Effector memory CD8-positive, alpha-beta T cell (primary cell): ENCODE results near the gene VPS37B.

Experiments
- ATAC-seq: fragments of 150-1000 bp; cut with Tn5 transposase; replicated peaks from 2 replicates; pipeline ENCODE4 v1.10.0; 2021; ENCODE audit warnings: mild to moderate bottlenecking, moderate library complexity
- DNase-seq, 3 experiments: peaks; one replicate each; pipeline ENCODE4 v3.0.0; 2021
- H3K27ac Mint-ChIP-seq, 2 donors: one replicate each; pipeline ENCODE4 v1.8.0; 2022; ENCODE audit warnings: mild to moderate bottlenecking in 2 of 2, mixed read lengths in 2 of 2, moderate library complexity in 2 of 2
- H3K27me3 Mint-ChIP-seq, 2 donors: one replicate each; pipeline ENCODE4 v1.8.0; 2022; ENCODE audit warnings: mixed read lengths in 2 of 2
- H3K36me3 Mint-ChIP-seq: one replicate; pipeline ENCODE4 v1.8.0; 2022; ENCODE audit warnings: mild to moderate bottlenecking, moderate library complexity, mixed read lengths; ENCODE audit not compliant: insufficient read depth
- H3K4me1 Mint-ChIP-seq, 2 donors: one replicate each; pipeline ENCODE4 v1.8.0; 2022; ENCODE audit warnings: low read depth in 2 of 2, mixed read lengths in 2 of 2
- H3K4me3 Mint-ChIP-seq, 2 donors: one replicate each; pipeline ENCODE4 v1.8.0; 2022; ENCODE audit warnings: mild to moderate bottlenecking in 2 of 2, mixed read lengths in 2 of 2, moderate library complexity in 2 of 2
- H3K9me3 Mint-ChIP-seq, 2 donors: one replicate each; pipeline ENCODE4 v1.8.0; 2022; ENCODE audit warnings: mixed read lengths in 2 of 2

Gene VPS37B

DNA sequence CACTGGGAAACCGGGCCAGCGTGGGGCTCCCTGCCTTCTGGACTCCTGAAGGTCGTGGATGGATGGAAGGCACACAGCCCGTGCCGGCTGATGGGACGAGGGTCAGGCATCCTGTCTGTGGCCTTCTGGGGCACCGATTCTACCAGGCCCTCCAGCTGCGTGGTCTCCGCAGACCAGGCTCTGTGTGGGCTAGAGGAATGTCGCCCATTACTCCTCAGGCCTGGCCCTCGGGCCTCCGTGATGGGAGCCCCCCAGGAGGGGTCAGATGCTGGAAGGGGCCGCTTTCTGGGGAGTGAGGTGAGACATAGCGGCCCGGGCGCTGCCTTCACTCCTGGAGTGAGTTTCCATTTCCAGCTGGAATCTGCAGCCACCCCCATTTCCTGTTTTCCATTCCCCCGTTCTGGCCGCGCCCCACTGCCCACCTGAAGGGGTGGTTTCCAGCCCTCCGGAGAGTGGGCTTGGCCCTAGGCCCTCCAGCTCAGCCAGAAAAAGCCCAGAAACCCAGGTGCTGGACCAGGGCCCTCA lies 33.8 kb downstream of the VPS37B start:
- ATAC-seq (no peak), DNase-seq (no peak)
- Mint-ChIP-seq H3K27me3 (no peaks in the 10 kb centered on the region), H3K4me3 (no peak overlapping the region), H3K9me3 (no peaks in the 10 kb centered on the region), H3K27ac (peak overlapping the region; percentile 25 to 69), H3K36me3 (peaks cover 71% of the 10 kb centered on the region), H3K4me1 (peaks cover 0 to 10% of the 10 kb centered on the region in 2 donors)

DNA sequence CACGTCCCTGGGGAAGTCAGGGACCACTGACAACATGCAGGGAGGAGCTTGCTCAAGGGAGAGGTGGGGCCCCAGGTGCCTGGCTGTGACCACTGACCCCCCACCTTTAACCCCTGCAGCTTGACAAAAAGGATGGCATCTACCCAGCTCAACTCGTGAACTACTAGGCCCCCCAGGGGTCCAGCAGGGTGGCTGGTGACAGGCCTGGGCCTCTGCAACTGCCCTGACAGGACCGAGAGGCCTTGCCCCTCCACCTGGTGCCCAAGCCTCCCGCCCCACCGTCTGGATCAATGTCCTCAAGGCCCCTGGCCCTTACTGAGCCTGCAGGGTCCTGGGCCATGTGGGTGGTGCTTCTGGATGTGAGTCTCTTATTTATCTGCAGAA lies 34.3 kb downstream of the VPS37B start:
- DNase-seq (no peak), ATAC-seq (no peak)
- H3K9me3 Mint-ChIP-seq = no peaks in the 10 kb centered on the region
- H3K36me3 Mint-ChIP-seq = peaks cover 69% of the 10 kb centered on the region
- peak overlapping the region; percentile 25 to 84 for H3K27ac Mint-ChIP-seq
- H3K4me1 Mint-ChIP-seq = peaks cover 0 to 10% of the 10 kb centered on the region in 2 donors
- H3K4me3 Mint-ChIP-seq = no peak overlapping the region
- no peaks in the 10 kb centered on the region for H3K27me3 Mint-ChIP-seq

DNA sequence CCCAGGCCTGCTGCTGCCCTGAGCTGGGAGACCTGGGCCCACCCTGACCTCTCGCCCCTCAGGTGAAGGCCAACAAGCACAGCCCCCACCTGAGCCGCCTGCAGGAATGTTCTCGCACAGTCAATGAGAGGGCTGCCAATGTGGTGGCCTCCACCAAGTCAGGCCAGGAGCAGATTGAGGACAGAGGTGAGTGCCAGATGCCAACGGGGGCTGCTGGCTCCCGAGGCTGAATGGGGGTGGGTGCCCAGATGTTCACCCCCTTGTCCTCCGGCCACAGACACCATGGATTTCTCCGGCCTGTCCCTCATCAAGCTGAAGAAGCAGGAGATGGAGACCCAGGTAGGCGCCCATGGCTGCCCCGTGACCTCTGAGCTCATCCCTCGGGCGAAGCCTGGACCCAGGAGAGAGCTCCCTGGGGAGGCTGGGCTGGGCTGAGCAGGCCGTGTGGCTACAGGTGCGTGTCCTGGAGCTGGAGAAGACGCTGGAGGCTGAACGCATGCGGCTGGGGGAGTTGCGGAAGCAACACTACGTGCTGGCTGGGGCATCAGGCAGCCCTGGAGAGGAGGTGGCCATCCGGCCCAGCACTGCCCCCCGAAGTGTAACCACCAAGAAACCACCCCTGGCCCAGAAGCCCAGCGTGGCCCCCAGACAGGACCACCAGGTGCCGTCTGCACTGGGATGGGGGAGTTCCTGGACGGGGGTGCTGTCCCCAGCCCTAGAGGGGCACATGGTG lies 34.9 kb downstream of the VPS37B start:
- Mint-ChIP-seq H3K36me3 (peaks cover 67% of the 10 kb centered on the region), H3K9me3 (no peaks in the 10 kb centered on the region), H3K27ac (peak overlapping the region in 1 of 2 donors; percentile 84), H3K27me3 (no peaks in the 10 kb centered on the region), H3K4me3 (peak overlapping the region in 1 of 2 donors; percentile 18), H3K4me1 (peaks cover 0 to 10% of the 10 kb centered on the region in 2 donors)
- DNase-seq = no peak
- no peak for ATAC-seq

DNA sequence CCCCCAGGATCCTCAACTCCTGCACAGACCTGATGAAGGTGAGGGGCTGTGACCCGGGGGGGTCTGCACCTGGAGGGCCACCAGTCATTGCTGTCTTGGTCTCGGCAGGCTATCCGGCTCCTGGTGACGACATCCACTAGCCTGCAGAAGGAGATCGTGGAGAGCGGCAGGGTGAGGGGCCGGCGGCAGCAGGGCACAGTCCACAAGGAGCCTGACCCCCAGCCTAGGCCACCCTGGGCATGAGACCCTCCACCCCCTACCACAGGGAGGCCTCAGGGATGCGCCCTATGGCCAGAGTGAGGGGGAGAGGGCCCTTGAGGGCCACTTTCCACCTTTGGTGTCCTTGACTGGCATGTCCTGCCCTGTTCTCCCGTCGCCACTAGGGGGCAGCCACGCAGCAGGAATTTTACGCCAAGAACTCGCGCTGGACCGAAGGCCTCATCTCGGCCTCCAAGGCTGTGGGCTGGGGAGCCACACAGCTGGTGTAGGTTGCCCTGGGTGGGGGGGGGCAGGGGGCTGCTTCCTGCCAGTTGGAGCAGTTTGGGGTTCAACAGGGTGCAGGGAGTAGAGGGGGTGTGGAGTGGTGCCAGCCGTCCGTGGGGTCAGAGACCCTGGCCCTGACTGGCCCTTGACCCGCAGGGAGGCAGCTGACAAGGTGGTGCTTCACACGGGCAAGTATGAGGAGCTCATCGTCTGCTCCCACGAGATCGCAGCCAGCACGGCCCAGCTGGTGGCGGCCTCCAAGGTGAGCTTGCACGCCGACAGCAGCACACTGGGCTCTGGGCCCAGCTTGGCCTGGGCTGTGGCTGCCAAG lies 35.7 kb downstream of the VPS37B start:
- DNase-seq (peak; percentile 78 to 82 (median 79)), ATAC-seq (peak; percentile 70)
- no peaks in the 10 kb centered on the region for H3K27me3 Mint-ChIP-seq
- no peaks in the 10 kb centered on the region for H3K9me3 Mint-ChIP-seq
- H3K4me1 Mint-ChIP-seq = peaks cover 0 to 10% of the 10 kb centered on the region in 2 donors
- peaks cover 67% of the 10 kb centered on the region for H3K36me3 Mint-ChIP-seq
- peak overlapping the region in 1 of 2 donors; percentile 84 for H3K27ac Mint-ChIP-seq
- peak overlapping the region; percentile 10 to 18 for H3K4me3 Mint-ChIP-seq

DNA sequence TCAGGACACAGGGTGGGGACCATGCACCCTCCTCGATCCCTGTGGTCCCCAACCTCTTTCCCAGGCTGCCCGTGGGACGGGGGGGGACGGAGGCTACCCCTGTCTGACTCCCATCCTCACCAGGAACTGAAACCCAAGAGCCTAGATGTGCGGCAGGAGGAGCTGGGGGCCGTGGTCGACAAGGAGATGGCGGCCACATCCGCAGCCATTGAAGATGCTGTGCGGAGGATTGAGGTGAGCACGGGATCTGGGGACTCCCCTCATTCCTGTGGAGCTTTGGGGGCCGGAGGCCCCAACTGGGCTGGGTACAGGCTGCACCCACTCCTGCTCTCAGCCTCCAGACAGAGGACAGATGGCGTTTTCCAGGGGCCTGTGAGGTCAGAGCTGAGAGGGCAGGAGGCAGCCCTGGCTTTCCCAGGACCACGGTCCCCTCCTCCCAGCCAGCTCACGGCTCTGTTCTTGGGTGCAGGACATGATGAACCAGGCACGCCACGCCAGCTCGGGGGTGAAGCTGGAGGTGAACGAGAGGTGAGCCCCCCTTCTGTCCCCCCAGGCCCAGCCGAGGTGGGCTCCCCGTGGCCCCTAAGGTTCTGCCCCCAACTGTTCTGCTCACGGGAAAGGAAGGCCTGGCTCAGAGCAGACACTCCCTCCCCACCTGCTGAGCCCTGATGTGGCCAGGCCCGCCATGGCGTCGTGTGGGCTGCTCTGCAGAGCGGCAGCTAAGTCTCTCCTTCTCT lies 36.5 kb downstream of the VPS37B start:
- no peak for DNase-seq
- H3K9me3 Mint-ChIP-seq = no peaks in the 10 kb centered on the region
- ATAC-seq = no peak
- H3K27ac Mint-ChIP-seq = peak overlapping the region in 1 of 2 donors; percentile 84
- no peaks in the 10 kb centered on the region for H3K27me3 Mint-ChIP-seq
- peak overlapping the region in 1 of 2 donors; percentile 19 for H3K4me3 Mint-ChIP-seq
- peaks cover 63% of the 10 kb centered on the region for H3K36me3 Mint-ChIP-seq
- H3K4me1 Mint-ChIP-seq = peaks cover 0 to 10% of the 10 kb centered on the region in 2 donors

DNA sequence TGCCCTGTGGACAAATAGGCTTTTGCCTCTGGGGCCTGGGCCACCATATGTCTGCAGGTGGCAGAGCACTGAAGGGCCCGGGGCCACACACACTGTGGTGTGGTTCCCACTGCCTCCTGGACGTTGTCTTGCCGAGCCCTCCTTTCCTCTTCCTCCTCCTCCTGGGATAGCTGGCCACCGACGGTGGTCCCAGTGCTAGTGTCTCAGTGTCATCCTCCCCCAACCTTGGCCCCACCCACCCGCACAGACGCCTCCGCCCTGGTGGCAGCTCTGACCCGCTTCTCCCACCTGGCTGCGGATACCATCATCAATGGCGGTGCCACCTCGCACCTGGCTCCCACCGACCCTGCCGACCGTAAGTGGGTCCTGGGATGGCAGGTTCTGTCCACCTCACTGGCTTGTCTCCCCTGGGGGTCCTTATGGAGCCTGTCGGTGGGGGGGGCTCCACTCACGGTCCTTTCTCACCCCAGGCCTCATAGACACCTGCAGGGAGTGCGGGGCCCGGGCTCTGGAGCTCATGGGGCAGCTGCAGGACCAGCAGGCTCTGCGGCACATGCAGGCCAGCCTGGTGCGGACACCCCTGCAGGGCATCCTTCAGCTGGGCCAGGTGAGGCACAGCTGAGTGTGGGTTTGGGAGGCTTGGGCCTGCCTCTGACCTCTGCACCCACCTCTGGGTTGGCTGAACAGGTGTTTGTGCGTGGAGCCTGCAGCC lies 37.2 kb downstream of the VPS37B start:
- Mint-ChIP-seq H3K27ac (peak overlapping the region in 1 of 2 donors; percentile 84), H3K4me3 (peak overlapping the region in 1 of 2 donors; percentile 19), H3K9me3 (no peaks in the 10 kb centered on the region), H3K36me3 (peaks cover 67% of the 10 kb centered on the region), H3K4me1 (peaks cover 0 to 8% of the 10 kb centered on the region in 2 donors), H3K27me3 (no peaks in the 10 kb centered on the region)
- ATAC-seq = no peak
- no peak for DNase-seq

DNA sequence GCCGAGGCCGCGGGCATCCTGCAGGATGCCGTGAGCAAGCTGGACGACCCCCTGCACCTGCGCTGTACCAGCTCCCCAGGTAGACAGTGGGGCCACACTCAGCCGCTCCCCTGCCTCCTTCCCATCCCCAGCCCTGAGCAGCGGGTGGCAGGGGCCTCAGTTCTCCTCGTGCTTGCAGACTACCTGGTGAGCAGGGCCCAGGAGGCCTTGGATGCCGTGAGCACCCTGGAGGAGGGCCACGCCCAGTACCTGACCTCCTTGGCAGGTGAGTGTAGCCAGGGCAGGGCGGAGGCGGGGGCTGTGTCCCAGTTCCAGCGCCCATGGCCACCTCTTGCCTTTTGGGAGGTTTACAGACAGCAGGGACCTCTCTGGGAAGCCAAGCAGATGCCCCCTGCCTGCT lies 37.8 kb downstream of the VPS37B start:
- DNase-seq (no peak), ATAC-seq (no peak)
- H3K4me3 Mint-ChIP-seq = no peak overlapping the region
- H3K27ac Mint-ChIP-seq = peak overlapping the region in 1 of 2 donors; percentile 84
- no peaks in the 10 kb centered on the region for H3K27me3 Mint-ChIP-seq
- H3K4me1 Mint-ChIP-seq = peaks cover 0 to 8% of the 10 kb centered on the region in 2 donors
- H3K9me3 Mint-ChIP-seq = no peaks in the 10 kb centered on the region
- H3K36me3 Mint-ChIP-seq = peaks cover 62% of the 10 kb centered on the region

DNA sequence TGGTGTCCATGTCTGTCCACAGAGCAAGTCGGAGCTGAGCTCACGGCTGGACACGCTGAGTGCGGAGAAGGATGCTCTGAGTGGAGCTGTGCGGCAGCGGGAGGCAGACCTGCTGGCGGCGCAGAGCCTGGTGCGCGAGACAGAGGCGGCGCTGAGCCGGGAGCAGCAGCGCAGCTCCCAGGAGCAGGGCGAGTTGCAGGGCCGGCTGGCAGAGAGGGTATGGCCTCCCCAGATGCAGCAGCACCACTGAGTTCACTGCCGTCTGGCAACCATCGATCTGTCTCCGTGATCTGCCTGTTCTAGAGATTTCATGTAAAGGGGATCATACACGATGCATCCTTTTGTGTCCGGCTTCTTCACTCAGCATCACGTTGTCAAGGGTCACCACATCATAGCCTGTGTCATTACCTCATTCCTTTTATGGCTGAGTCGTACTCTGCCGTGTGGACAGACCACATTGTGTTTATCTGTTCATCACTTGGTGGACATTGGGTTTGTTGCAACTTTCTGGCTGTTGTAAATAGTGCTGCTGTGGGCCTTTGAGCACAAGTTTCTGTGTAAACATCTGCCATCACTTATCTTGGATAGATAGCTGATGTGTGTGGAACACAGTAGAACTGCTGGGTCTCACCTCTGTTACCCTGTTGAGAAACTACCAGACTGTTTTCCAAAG lies 38.8 kb downstream of the VPS37B start:
- no peaks in the 10 kb centered on the region for H3K27me3 Mint-ChIP-seq
- no peaks in the 10 kb centered on the region for H3K9me3 Mint-ChIP-seq
- DNase-seq (no peak), ATAC-seq (no peak)
- H3K4me3 Mint-ChIP-seq = no peak overlapping the region
- peaks cover 0 to 6% of the 10 kb centered on the region in 2 donors for H3K4me1 Mint-ChIP-seq
- H3K27ac Mint-ChIP-seq = peak overlapping the region in 1 of 2 donors; percentile 83
- H3K36me3 Mint-ChIP-seq = peaks cover 54% of the 10 kb centered on the region

DNA sequence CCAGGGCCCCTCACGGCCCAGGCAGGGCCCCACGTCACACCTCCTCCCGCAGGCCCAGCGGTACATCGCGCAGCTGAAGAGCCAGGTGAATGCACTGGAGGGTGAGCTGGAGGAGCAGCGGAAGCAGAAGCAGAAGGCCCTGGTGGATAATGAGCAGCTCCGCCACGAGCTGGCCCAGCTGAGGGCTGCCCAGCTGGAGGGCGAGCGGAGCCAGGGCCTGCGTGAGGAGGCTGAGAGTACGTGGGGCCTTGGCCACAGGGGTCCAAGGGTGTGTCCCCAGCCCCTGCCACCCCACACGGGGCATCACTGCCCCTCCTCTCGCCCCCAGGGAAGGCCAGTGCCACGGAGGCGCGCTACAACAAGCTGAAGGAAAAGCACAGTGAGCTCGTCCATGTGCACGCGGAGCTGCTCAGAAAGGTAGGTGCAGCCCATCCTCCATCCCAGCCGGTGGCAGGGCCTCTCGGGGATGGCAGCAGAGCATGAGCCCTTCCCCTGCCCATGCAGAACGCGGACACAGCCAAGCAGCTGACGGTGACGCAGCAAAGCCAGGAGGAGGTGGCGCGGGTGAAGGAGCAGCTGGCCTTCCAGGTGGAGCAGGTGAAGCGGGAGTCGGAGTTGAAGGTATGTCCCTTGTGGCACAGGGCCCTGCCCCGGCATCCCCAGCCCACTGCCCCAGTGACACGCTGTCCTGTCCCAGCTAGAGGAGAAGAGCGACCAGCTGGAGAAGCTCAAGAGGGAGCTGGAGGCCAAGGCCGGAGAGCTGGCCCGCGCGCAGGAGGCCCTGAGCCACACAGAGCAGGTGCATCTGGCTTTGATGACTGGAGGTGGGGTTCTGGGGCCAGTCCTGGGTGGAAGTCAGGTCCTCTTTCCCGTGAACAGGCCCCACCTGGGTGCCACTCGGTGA lies 39.7 kb downstream of the VPS37B start:
- ATAC-seq (no peak), DNase-seq (no peak)
- Mint-ChIP-seq H3K4me3 (peak overlapping the region in 1 of 2 donors; percentile 14), H3K27me3 (no peaks in the 10 kb centered on the region), H3K27ac (peak overlapping the region in 1 of 2 donors; percentile 83), H3K4me1 (peaks cover 0 to 6% of the 10 kb centered on the region in 2 donors), H3K9me3 (no peaks in the 10 kb centered on the region), H3K36me3 (peaks cover 51% of the 10 kb centered on the region)

DNA sequence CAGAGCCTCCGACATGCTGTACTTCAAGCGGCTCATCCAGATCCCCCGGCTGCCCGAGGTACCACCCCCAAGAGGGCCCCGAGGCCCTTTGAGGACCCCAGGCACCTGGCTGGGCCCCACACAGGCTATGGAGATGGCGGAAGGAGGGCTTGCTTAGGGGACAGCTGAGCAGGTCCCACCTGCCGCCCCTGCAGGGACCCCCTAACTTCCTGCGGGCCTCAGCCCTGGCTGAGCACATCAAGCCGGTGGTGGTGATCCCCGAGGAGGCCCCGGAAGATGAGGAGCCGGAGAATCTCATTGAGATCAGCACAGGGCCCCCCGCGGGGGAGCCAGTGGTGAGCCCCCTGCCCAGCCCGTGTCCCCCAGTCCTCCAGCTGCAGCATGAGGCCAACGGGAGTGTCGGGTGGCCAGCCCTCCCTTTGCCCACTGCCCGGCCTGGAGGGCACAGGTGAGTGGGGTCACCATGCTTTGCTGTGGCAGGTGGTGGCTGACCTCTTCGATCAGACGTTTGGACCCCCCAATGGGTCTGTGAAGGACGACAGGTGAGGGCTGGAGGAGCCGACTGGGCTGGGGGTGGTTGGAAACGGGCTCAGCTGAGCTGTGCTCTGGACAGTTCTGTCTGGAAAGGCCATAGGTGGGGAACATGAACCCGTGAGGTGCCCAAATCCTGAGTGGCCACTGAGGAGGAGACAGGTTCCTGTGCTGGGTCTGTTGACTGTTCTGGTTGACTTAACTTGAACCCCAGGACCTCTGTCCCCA lies 40.7 kb downstream of the VPS37B start:
- H3K4me3 Mint-ChIP-seq = no peak overlapping the region
- no peaks in the 10 kb centered on the region for H3K27me3 Mint-ChIP-seq
- no peak overlapping the region for H3K27ac Mint-ChIP-seq
- no peak for ATAC-seq
- peaks cover 45% of the 10 kb centered on the region for H3K36me3 Mint-ChIP-seq
- DNase-seq = no peak
- H3K4me1 Mint-ChIP-seq = peaks cover 0 to 6% of the 10 kb centered on the region in 2 donors
- no peaks in the 10 kb centered on the region for H3K9me3 Mint-ChIP-seq

DNA sequence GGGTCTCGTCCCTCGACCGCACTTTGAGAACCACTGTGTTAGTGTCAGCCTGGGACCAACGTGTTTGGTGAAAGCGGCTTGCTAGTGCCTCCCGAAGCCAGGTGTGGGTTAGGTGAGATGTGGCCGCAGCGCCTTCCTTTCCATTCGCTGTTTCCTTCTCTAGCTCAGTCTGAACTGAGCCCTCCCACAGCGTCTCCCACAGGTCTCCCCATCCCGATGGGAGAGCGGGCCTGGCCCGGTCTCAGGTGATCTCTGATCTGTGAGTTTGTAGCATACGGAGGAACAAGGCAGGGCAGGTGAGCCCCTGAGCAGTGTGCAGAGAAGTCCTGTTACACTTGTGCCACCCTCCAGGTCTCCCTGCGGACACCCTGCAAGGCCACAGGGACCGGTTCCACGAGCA lies 41.4 kb downstream of the VPS37B start:
- no peaks in the 10 kb centered on the region for H3K27me3 Mint-ChIP-seq
- ATAC-seq (no peak), DNase-seq (no peak)
- no peaks in the 10 kb centered on the region for H3K9me3 Mint-ChIP-seq
- no peaks in the 10 kb centered on the region for H3K4me1 Mint-ChIP-seq
- no peak overlapping the region for H3K27ac Mint-ChIP-seq
- peaks cover 39% of the 10 kb centered on the region for H3K36me3 Mint-ChIP-seq
- H3K4me3 Mint-ChIP-seq = no peak overlapping the region
